ENCODE data around the gene ANLN. TPM values are rescaled to one million over a fixed set of nuclear protein-coding genes. Genes with fewer than 3 reads are reported as not detected.
A peak's percentile ranks its signal among the peaks of the same experiment; 100 is the strongest.

ANLN gene
- total RNA-seq, 1 experiment from 2014 or later: 238 TPM

DNA sequence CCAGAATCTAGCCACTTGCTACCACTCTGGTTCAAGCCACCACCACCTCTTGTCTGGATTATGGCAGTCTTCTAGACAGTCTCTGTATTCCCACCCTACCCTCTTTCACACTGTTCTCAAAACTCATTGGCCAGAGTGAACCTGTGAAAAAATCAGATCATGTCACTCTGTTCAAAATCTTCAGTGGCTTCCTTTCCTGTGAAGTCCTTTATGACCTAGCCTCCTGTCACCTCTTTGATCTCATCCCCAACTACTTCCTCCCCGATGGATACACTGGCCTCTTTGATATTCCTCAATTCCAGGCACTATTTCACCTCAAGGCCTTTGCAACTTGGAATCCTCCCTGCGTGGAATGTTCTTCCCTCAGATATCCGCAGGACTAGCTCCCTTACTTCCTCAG is 21.2 kb upstream of the ANLN start:
- intact Hi-C loops (cut with micrococcal nuclease; ENCODE audit: unreplicated experiment): no loop called here
- POLR2A ChIA-PET: interaction anchor here (0.5 kb wide), 1 partner anchor 52 kb away, joined by 4 read pairs; no protein-coding TSS in a partner anchor
- H3K4me1 ChIP-seq (ENCODE audit: control insufficient read depth, insufficient read depth, low read length): peaks cover 36% of the 10 kb centered on the region

DNA sequence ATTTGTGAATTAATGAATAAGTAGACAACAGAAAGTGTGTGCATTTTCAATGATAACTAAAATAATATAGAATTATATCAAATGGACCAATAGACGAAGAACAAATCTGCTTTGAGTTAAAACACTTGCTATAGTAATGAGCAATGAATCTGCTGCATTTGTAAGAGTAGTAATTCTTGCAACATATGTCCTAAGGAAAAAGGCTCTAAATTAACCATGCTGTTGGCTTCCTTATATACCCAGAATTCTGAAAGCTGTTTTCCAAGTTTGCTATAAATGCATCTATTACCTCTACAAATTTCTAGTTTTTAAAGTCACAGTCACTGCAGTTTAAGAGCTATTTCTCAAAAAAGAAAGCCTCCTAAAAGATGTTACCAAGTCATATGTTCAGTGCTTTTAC is 20.5 kb upstream of the ANLN start:
- intact Hi-C loops (cut with micrococcal nuclease; ENCODE audit: unreplicated experiment): no loop called here
- TF ChIP-seq TCF7L2 (IDR thresholded peaks at IDR 0.05; ENCODE audit: low read depth, low read length) (no peak), CTCF (IDR thresholded peaks at IDR 0.05) (no peak), REST (IDR thresholded peaks at IDR 0.05; ENCODE audit: insufficient read depth in 1 of 2, low read depth in 2 of 2, low read length in 1 of 2) (no peak), SIN3A (IDR thresholded peaks at IDR 0.05; ENCODE audit: borderline replicate concordance, insufficient read depth, low read depth, low read length) (no peak), POLR2AphosphoS5 (IDR thresholded peaks at IDR 0.05; ENCODE audit: low read depth, low read length) (no peak)
- DNase-seq (ENCODE audit: low read depth, low spot score): no peak
- ChIA-PET POLR2A (no interaction called here), CTCF (no interaction called here)
- no peak for ATAC-seq
- Histone ChIP-seq H3K27me3 (ENCODE audit: control insufficient read depth, insufficient read depth, low read length) (no peaks in the 10 kb centered on the region), H3K9me3 (ENCODE audit: control insufficient read depth, insufficient read depth, low read depth, low read length) (no peaks in the 10 kb centered on the region), H3K4me1 (ENCODE audit: control insufficient read depth, insufficient read depth, low read length) (peaks cover 36% of the 10 kb centered on the region), H3K27ac (ENCODE audit: low read length) (peak overlapping the region; percentile 92; the same call in 1 of the 2 replicates), H3K4me3 (ENCODE audit: low read depth in 2 of 2, low read length in 2 of 2) (no peak overlapping the region), H3K36me3 (ENCODE audit: control insufficient read depth, insufficient read depth, low read length) (no peaks in the 10 kb centered on the region)
- no TSS peak for BruUV-seq (replicated peaks)
- in situ Hi-C loops (cut with HindIII; ENCODE audit: low pct_unique_long_range_greater_than_20kb, low sequenced_read_pairs): no loop called here

More for the DNA sequence above, 21.2 kb upstream of the ANLN start:
- BruUV-seq (replicated peaks): no TSS peak
- DNase-seq (ENCODE audit: low read depth, low spot score): no peak
- CTCF ChIA-PET: no interaction called here
- no peak for ATAC-seq
- H3K27ac ChIP-seq (ENCODE audit: low read length): peak overlapping the region; percentile 92; the same call in 1 of the 2 replicates
- TF ChIP-seq REST (IDR thresholded peaks at IDR 0.05; ENCODE audit: insufficient read depth in 1 of 2, low read depth in 2 of 2, low read length in 1 of 2) (no peak), CTCF (IDR thresholded peaks at IDR 0.05) (no peak)
- no peaks in the 10 kb centered on the region for H3K9me3 ChIP-seq (ENCODE audit: control insufficient read depth, insufficient read depth, low read depth, low read length)
- in situ Hi-C loops (cut with HindIII; ENCODE audit: low pct_unique_long_range_greater_than_20kb, low sequenced_read_pairs): no loop called here
- H3K27me3 ChIP-seq (ENCODE audit: control insufficient read depth, insufficient read depth, low read length): no peaks in the 10 kb centered on the region
- no peak overlapping the region for H3K4me3 ChIP-seq (ENCODE audit: low read depth in 2 of 2, low read length in 2 of 2)
- H3K36me3 ChIP-seq (ENCODE audit: control insufficient read depth, insufficient read depth, low read length): no peaks in the 10 kb centered on the region

Data from Panc1 (cell line).